NCI-H526 (cell line): ENCODE measurements around the gene ACTC1.
"Not testable (repeated sequence)": the region's sequence is repeated elsewhere in the genome, so short reads cannot be mapped to it uniquely, and the experiment has no call there.

Source experiments
- DNase-seq, 2 experiments: peaks; one replicate each; lab custom pipeline; 2025; lab: John Stamatoyannopoulos, UW

ACTC1 gene

GRCh38 chr15:34795267-34796081, at the start of gene ACTC1:
Gene ACTC1, minus strand, starts transcription at chr15:34795549. Its CDS starts 741 bp downstream, at chr15:34794808.
- DNase-seq = peak in 1 of 2 experiments; percentile 28

GRCh38 chr15:34841262-34841725, 45.9 kb upstream of the ACTC1 start:
- no peak for DNase-seq

GRCh38 chr15:34838282-34838681, 42.9 kb upstream of the ACTC1 start:
- no peak for DNase-seq

- no peak for DNase-seq
Observed at GRCh38 chr15:34837246-34838016, 42.1 kb upstream of the ACTC1 start.

- DNase-seq = no peak
Observed at GRCh38 chr15:34828145-34828911, 33.0 kb upstream of the ACTC1 start.

- DNase-seq = no peak
Observed at GRCh38 chr15:34821831-34822230, 26.5 kb upstream of the ACTC1 start.

- DNase-seq = no peak
Observed at GRCh38 chr15:34820110-34820509, 24.8 kb upstream of the ACTC1 start.

- DNase-seq = no peak
Observed at GRCh38 chr15:34818526-34818925, 23.2 kb upstream of the ACTC1 start.

GRCh38 chr15:34815836-34816235, 20.5 kb upstream of the ACTC1 start:
- DNase-seq = no peak

- no peak for DNase-seq
Observed at GRCh38 chr15:34813446-34814190, 18.3 kb upstream of the ACTC1 start.

GRCh38 chr15:34812868-34813365, 17.6 kb upstream of the ACTC1 start:
- DNase-seq = not testable (repeated sequence)

- DNase-seq = no peak
Observed at GRCh38 chr15:34812369-34812768, 17.0 kb upstream of the ACTC1 start.

- no peak for DNase-seq
Observed at GRCh38 chr15:34810443-34811129, 15.2 kb upstream of the ACTC1 start.

- no peak for DNase-seq
Observed at GRCh38 chr15:34809186-34809585, 13.8 kb upstream of the ACTC1 start.

- DNase-seq = no peak
Observed at GRCh38 chr15:34808016-34808415, 12.7 kb upstream of the ACTC1 start.

- DNase-seq = not testable (repeated sequence)
Observed at GRCh38 chr15:34807241-34807640, 11.9 kb upstream of the ACTC1 start.

- DNase-seq = no peak
Observed at GRCh38 chr15:34804776-34805175, 9.4 kb upstream of the ACTC1 start.

- DNase-seq = peak in 1 of 2 experiments; percentile 5
Observed at GRCh38 chr15:34804113-34804512, 8.8 kb upstream of the ACTC1 start.

- DNase-seq = no peak
Observed at GRCh38 chr15:34802803-34803750, 7.7 kb upstream of the ACTC1 start.

GRCh38 chr15:34802371-34802770, 7.0 kb upstream of the ACTC1 start:
- no peak for DNase-seq
